ENCODE results near the gene ATP2B2.

DNA sequence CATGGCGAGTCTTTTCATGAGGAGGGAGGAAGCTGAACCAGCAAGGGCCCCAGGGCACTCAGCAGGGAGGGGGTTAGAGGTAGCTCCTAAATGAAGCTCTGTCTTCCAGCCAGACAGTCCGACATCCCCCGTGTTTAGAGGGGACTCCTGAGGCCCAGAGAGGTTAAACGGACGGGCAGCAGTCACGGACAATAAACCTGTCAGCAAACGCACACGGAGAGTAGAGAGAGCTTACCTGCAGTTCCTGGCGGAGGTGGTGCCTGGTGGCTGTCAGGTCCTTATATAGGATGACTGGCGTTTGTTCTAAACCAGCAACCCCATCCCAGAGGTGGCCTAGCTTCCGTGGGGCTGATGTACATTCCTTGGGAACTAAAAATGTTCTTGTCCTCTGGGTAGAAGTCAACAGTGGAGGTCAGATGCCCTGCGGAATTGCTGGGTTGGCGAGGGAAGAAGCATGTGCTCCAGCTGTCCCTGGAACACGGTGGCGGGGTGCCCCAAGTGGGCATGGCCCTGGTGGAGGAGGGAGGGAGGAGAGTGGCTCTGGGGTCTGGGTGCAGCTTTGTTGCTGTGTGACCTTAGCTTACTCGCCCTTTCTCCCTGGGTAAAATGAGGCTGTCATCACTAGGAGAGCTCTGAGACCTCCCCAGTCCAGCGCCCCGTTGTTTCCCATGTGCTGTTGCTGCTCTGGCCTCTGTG is 214.8 kb downstream of the ATP2B2 start:
- TF ChIP-seq, protein P1, sequence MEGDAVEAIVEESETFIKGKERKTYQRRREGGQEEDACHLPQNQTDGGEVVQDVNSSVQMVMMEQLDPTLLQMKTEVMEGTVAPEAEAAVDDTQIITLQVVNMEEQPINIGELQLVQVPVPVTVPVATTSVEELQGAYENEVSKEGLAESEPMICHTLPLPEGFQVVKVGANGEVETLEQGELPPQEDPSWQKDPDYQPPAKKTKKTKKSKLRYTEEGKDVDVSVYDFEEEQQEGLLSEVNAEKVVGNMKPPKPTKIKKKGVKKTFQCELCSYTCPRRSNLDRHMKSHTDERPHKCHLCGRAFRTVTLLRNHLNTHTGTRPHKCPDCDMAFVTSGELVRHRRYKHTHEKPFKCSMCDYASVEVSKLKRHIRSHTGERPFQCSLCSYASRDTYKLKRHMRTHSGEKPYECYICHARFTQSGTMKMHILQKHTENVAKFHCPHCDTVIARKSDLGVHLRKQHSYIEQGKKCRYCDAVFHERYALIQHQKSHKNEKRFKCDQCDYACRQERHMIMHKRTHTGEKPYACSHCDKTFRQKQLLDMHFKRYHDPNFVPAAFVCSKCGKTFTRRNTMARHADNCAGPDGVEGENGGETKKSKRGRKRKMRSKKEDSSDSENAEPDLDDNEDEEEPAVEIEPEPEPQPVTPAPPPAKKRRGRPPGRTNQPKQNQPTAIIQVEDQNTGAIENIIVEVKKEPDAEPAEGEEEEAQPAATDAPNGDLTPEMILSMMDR (IDR thresholded peaks at IDR 0.05) = no peak
- TF ChIP-seq POLR2AphosphoS5 (IDR thresholded peaks at IDR 0.05) = no peak
- TF ChIP-seq POLR2A (IDR thresholded peaks at IDR 0.05) = no peak
